Measurements from ENCODE around the gene PASK.
"Not testable (repeated sequence)": the region's sequence is repeated elsewhere in the genome, so short reads cannot be mapped to it uniquely, and the experiment has no call there.

The PASK gene

DNA sequence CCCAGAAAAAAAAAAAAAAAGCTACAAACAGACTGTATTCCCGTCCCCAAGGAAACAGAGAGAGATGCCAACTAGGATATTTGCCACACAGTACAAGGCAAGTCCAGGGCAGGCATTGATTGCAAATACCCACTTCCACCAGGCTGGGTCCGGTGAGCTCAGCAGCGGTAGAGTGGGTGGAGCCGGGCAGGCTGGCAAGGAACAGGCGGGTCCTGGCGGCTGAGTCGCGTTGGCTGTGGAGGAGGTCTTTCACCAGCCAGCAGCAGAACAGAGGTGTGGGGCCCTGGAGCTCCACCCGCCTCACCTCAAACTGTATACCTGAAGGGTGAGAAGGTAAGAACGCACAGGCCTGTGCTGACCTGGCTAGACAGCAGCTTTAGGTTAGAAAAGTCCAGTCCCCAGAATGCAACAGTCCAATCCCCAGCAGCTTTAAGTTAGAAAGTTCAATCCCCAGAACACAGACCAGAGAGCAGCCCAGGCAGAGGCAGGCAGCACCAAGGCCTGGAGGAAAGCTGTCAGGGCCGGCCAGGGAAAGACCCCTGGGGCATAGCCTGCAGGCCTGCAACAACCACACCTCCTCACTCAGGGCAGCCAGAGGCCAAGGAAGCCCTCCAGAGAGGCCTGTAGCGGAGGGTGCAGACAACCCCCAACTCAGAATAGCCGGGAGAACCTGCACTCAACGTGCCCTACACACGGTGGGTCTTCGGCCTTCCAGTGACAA, 25.3 kb downstream of the PASK start:
- no peak for DNase-seq (ENCODE audit: low read depth)

DNA sequence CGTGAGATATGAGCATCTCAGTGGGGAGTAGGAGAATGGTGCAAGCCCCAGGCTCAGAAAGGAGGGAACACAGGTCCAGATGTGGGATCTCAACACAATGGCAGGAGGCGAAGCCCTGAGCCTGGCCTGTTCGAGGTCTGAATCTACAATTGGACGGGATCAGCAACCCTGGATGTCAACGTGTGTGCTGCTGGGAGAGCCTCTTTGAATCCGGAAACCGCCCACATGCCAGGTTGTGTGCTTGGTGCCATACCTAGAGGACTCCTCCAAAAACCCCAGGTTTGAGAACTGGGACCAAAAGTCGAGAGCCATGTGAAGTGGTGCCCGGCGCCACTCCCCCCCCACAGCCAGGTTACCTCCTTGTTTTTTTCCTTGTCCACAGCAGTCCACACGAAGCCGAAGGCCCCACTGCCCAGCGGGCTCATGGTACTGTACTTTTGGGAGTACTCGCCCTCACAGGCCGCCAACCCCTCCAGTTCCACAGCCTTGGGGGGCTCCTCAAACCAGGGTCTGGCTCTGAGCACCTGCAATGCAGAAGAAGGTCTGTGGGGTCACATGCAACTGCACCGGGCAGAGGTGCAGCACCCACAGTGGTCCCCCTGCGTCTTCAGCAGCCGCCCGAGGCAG, 26.8 kb downstream of the PASK start:
- no peak for DNase-seq (ENCODE audit: low read depth)

DNA sequence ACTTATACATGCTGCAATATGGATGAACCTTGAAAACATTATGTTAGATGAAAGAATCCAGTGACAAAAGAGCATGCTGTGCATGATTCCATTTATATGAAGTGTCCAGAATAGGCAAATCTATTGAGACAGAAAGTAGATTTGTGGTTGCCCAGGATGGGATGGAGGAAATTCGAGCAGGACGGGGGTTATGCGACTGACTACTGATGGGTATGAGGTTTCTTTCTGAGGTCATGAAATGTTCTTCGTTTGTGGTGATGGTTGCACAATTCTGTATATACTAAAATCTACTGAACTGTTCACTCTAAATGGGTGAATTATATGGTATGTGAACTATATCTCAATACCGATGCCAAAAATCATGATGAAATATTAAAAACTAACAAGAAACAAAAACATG, 28.3 kb downstream of the PASK start:
- DNase-seq (ENCODE audit: low read depth), result no peak

DNA sequence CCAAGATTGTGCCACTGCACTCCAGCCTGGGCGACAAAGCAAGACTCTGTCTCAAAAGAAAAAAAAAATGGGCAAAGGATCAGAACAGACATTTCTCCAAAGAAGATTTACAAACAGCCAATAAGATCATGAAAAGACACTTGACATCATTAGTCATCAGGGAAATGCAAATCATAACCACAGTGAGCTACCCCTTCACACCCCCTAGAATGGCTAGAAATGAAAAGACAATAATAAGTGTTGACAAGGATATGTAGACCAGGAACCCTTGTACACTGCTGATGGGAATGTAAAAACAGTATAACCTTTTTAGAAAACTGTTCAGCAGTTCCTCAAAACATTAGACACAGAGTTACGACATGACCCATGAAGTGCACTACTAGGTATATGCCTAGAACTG, 28.8 kb downstream of the PASK start:
- no peak for DNase-seq (ENCODE audit: low read depth)

DNA sequence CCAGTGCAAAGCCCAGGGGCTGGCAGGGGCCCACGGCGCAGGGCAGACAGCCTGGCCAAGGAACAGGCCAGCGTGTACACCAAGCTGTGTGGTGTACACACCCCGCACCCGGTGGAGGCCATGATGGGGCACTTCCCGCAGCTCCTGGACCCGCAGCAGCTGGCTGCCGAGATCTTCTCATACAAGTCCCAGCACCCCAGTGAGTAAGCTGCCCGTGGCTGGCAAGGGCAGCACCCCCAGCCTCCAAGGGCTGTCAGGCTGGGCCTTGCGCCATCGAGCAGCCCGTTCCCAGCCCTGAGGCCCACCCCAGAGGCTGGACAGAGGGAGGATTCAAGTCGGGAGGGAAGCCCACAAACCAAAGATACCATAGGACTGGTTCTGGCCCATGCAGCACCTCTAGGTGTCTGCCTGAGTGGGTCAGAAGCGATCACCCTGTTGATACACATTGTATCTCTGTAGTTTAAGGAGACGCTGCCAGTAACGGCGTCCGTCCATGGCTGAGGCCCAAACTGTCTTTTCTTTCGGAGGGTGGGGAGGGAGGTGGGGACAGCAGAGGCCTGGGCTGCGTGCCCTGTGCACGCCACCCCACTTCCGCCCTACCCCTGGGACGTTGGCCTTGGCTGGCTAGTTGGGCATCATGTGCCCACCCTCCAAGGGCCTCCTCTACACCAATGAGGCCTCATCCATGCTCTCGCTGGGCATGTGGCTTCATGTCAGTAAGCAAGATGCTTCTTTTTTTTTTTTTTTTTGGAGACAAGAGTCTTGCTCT, 30.4 kb downstream of the PASK start:
- DNase-seq (ENCODE audit: low read depth), result no peak

DNA sequence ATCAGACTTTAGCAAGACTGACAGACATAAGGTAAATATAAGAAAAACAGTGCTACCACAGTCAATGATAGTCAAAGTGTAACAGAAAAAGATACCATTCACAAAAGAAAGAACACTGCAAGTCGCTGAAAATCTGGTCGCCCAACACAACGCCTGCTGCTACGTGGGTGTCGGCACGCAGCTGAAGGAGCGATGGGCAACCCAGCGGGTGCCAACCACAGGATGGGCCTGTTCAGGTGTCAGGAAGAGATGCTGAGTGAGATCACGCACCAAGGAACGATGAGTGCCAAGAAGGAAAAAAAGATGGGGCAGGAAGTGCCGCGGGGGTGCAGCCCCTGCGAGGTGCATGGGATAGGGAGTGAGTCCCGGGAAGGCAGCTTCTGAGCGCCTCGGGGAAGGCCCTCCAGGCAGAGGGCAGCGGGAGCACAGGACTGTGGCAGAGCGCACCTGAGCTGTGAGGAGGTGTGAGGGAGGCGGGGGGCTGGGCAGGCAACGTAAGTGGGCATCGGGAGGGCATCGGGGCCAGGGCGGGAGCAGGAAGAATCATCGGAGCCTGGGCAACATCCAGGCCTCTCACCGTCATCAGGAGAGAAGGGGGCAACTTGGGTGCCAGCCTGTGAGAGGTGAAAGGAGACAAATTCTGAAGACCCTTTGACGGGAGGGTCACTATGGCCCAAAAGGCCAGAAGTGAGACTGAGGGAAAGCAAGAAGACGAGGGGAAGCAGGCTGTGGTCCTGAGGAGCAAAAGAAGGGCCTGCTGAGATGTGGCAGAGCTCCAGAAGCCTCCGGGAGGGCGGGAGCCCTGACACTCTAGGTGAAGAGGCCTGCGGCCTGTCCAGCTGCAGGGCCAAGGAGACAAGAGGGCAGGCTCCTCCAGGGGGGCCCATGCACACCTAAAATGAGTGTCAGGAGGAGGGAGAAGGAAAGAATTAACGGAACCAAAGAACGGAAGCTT, 32.4 kb downstream of the PASK start:
- no peak for DNase-seq (ENCODE audit: low read depth)

DNA sequence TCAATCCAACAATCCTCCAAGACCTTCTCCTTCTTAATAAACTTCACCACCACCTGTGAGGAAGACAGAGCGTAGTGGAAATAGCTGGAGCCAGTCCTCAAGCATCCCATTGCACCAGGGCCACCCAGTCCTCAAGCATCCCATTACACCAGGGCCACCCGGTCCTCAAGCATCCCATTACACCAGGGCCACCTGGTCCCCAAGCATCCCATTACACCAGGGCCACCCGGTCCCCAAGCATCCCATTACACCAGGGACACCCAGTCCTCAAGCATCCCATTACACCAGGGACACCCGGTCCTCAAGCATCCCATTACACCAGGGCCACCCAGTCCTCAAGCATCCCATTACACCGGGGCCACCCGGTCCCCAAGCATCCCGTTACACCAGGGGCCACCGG, 33.9 kb downstream of the PASK start:
- no peak for DNase-seq (ENCODE audit: low read depth)

DNA sequence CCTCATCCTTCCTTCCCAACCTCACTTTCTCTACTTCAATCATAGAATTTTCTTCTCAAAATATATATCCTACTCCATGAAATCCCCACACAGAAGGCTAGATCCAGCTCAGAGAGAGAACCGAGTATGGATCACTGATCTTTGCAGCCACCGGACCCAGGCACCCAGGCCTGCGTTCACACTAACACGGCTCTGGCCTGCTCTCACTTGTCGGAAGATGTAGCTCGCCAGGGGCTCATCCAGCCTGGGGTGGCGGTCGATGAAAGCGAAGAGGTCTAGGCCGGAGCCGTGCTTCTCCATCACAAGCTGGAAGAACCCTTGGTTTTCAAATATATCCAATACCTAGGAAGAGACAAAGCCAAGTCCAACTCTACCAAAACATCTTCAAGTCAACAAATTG, 34.4 kb downstream of the PASK start:
- no peak for DNase-seq (ENCODE audit: low read depth)

DNA sequence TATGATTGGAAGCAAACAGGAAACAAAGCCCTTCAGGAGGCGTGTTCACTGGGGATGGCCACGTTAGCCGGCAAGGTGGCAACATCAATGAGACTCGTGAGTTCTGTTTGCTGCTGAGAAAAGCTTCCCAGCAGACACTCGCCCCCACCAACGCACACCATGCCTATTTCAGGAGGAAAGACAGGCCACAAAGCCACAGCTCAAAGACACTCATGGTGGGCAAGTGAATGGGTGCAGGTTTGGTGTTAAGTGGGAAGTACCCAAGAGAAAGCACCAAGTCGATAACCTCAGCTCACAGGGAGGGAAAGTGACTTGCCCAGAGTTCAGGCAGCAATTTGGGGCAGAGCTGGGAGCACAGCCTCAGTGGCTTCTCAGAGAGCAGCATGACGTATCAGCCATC, 36.7 kb downstream of the PASK start:
- no peak for DNase-seq (ENCODE audit: low read depth)

DNA sequence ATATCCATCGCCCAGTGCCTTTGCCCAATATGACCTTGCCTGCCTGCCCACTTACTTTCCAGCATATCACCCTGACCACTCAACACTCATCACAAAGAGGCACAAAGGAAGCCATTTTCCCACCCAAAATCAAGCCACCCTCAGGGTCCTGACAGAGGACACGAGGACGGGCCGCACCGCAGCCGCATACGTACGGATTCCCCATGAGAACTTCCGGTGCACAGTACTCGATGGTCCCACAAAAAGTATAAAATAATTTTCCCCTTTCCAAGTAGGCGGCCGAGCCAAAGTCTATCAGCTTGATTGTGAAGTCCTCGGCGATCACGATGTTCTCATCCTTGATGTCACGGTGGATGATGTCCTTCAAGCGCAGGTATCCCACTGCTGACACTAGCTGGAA, 37.2 kb downstream of the PASK start:
- no peak for DNase-seq (ENCODE audit: low read depth)

DNA sequence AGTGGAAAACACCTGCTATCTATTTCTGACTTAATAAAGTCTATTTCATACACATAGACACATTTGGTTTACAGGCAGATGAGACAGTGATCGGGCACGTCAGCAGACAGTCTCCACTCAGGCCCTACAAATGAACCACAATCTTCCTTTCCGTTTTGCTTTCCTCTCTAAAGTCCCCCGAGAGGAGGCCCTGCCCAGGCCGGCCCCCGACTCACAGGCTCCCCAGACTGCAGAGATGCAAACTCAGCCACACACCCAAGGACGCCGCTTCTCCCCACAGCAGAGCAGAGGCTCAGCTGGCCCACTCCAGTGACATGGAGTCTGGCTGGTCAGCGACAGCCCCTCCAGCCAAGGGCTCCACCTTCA, 37.8 kb downstream of the PASK start:
- DNase-seq (ENCODE audit: low read depth), result no peak

DNA sequence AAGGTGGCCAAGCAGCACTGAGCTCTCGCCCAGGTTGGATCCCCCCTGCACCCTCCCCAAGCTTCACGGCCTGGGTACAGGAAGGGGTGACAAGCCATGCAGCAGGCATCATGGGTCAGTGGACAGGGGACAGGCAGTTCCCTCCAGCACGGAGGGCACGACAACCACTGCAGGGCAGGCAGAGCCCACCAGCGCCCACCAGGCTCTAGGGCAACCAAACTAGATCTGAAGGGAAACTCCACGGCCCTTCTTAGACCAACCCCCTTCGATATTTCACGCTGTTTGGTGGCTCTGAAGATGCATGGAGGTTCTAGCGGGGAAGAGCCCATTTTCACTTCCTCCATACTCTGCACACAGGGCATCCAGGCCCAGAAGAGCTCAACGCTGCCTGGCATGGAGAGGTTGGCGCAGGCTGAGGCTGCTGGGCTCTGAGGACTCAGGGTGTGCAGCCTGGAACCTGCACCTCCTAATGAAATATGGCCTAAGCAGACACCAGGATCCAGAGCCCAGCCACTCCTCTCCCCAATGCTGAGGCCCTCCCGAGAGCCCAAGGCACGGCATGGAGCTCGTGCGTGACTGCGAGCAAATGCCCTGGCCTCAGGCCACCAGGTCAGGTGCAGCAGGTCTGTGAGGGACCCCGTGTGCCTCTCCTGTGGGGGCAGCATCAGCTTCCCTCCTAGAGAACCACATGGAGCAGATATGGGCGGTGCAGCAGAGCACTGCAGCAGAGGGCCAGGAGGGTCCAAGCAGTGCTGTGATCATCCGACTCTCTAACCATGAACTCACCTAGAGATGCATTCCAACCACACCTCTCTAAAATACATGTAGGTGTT, 38.4 kb downstream of the PASK start:
- no peak for DNase-seq (ENCODE audit: low read depth)

DNA sequence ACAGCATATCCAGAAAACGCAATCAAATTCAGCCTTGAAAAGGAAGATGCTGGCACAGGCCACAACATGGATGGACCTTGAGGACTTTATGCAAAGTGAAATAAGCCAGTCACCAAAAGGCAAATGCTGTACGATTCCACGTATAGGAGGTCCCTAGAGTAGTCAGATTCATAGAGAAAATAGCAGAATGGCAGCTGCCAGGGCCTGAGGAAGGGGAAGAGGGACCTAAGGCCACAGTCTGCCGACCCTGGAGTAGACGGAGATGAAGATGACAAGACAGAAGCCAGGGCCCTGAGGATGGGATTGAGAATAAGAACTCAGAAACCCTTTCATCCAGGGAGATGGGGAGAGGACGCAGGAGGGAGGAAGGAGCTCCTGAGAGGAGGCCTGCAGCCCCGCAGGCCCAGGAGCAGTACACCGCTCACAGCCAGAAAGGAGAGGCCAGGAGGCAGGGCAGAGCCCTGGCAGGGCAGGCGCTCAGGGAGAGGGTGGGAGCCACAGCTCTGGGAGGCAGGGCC, 39.1 kb downstream of the PASK start:
- no peak for DNase-seq (ENCODE audit: low read depth)

DNA sequence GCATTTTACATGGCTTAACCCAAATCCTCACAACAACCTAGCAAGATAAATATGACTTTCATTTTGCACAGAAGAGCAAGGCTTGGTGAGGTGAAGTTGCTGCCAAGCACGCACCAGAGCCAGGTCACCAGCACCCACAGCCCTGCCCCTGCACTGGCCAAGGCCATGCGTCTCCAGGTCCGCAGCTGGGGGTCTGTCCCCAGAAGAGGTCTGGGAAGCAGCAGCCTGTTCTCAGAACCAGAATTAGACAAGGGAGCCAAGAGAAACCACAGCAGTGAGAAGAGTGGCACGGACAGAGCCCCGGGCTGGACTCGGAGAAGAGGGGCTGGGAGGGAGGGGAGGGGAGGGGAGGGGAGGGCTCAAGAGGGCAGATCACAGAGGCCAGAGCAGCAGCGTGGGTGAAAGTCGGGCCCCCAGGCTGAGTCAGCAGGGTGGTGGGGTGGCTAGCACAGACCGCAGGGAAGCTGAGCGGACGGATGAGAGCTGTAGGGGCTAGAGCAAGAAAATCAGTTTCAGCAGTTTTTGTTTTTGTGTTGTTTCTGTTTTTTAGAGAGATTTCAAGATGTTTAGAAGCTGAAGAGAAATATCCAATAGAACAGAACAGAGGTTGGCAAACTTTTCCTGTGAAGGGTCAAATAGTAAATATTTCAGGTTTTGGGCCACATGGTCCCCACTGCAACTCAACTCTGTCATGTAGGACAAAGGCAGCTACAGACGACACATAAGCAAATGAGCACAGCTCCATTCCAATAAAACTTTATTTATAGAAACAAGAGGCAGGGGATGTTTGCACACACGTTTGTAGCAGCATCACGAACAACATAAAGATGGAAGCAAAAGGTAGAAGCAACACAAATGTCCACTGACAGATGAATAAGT, 39.8 kb downstream of the PASK start:
- DNase-seq (ENCODE audit: low read depth), result no peak

DNA sequence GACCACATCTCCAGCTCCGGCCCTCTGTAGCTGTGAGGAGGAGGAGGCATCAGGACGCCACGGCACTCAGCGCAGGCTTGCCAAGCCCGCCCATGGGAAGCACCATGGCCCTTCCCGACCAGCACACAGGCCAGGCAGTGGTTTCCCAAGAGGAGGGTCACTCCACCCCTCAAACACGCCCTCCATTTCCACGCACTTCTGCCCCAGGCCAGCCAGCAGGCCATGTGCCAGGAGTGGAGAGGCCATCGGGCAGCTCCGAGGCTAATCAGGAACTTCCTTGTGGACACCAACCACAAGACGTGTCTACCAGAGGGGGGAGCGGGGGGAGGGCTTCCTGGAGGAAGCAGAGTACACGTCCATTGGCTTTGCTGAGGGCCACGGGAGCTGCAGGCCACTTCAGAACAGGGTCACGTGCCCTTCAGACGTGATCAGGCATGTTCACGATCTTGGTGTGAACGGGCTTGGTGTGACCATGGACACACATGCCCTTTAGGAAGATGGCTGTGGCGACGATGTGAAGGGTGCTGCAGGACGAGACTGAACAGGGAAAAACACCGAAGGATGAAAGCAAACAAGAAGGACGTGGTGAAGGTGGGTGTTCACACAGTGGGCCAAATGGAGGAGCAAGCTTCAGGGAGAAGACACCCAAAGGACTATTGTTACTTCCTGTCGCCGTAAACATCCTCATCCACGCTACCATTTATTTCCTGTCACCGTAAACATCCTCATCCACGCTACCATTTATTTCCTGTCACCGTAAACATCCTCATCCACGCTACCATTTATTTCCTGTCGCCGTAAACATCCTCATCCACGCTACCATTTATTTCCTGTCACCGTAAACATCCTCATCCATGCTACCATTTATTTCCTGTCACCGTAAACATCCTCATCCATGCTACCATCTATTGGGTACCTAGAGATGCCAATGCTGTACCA, 40.7 kb downstream of the PASK start:
- DNase-seq (ENCODE audit: low read depth), result no peak

DNA sequence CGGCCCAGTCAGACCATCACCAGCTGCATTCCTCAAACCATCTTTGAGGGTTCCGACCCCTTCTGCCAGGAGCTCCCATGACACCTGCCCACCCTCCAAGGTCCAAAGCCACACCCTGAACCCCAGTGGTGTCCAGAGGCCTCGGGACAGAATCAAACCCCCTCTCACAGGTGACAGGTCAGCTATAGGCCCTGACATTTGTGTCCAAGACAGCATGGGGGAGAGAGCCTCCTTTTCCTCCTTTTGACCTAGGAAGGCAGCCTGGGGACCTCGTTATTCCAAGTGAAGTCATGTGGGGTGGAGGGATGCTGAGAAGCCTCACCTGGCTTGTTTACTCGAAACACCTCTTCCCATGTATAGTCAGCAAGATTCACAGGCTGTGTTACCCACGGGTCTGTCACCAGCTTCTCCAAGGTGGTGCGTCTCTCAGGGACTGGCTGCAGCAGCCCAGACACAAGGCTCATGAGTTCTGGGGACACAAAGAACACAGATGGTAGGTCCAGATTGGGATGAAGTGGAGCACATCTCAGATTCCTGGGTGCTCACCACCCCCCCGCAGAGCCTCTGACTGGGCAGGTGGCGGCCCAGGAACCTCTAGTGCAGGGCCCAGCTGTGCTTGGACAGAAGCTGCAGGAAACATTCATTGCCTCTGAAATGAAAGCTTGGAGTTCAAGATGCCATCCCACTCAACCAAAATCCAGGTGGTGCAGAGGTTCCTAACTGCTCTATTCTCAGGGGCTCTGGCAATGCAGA, 42.1 kb downstream of the PASK start:
- no peak for DNase-seq (ENCODE audit: low read depth)

DNA sequence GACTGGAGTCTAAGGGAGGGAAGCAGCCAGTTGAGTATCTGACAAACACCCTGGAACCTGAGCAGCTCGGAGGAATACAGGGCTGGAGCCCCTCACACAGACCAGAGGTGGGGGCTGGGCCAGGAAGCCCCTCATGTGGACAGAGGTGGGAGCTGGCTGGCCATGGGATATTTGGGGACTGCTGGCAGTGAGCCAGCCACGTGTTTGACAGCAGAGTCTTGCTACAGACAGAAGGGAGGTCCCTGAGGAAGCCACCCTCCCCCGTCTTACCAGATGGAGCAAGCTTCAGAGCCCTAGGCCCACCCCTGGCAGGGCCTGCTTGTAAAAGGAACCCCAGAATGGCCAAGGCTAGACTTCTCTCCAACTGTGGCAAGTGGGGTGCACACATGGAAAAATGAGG, 43.6 kb downstream of the PASK start:
- DNase-seq (ENCODE audit: low read depth), result no peak

DNA sequence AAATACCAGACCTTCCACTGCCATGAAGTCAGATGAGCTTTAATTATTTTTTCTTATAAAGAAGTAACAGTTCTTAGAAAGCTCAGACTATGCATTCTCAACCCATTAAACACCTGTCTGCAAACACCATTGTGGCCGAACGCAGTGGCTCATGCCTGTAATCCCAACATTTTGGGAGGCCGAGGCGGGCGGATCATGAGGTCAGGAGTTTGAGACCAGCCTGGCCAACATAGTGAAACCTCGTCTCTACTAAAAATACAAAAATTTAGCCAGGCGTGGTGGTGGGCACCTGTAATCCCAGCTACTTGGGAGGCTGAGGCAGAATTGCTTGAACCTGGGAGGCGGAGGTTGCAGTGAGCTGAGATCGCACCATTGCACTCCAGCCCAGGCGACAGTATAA, 44.7 kb downstream of the PASK start:
- not testable (repeated sequence) for DNase-seq (ENCODE audit: low read depth)
